Retina (tissue), 1 donor: Measurements from ENCODE around the gene INSR.

Source experiments
- DNase-seq: peaks from one replicate; pipeline ENCODE4 v3.0.0-alpha.2; 2016

The INSR gene

GRCh38 chr19:7294558-7295212 is 471 bp upstream of the INSR start:
- peak; percentile 89 for DNase-seq

- DNase-seq, result peak; percentile 59
Observed at GRCh38 chr19:7292950-7293761, 1.1 kb downstream of the INSR start.

- DNase-seq, result no peak
Observed at GRCh38 chr19:7292352-7292949, 1.8 kb downstream of the INSR start.

GRCh38 chr19:7288977-7289376 is 5.2 kb downstream of the INSR start:
- no peak for DNase-seq

GRCh38 chr19:7288131-7288530 is 6.1 kb downstream of the INSR start:
- DNase-seq, result no peak

GRCh38 chr19:7287722-7288121 is 6.5 kb downstream of the INSR start:
- DNase-seq, result no peak

GRCh38 chr19:7280940-7281666 is 13.1 kb downstream of the INSR start:
- DNase-seq, result no peak

GRCh38 chr19:7272856-7273578 is 21.2 kb downstream of the INSR start:
- no peak for DNase-seq

GRCh38 chr19:7268705-7269098 is 25.5 kb downstream of the INSR start:
- no peak for DNase-seq

GRCh38 chr19:7267792-7268704 is 26.2 kb downstream of the INSR start:
- no peak for DNase-seq

GRCh38 chr19:7266832-7267231 is 27.4 kb downstream of the INSR start:
- DNase-seq, result no peak

- DNase-seq, result no peak
Observed at GRCh38 chr19:7265963-7266362, 28.3 kb downstream of the INSR start.

- DNase-seq, result no peak
Observed at GRCh38 chr19:7264858-7265257, 29.4 kb downstream of the INSR start.

- DNase-seq, result no peak
Observed at GRCh38 chr19:7263521-7263920, 30.7 kb downstream of the INSR start.

GRCh38 chr19:7263066-7263465 is 31.1 kb downstream of the INSR start:
- DNase-seq, result peak; percentile 7

GRCh38 chr19:7262470-7262869 is 31.7 kb downstream of the INSR start:
- DNase-seq, result peak; percentile 16

- no peak for DNase-seq
Observed at GRCh38 chr19:7260161-7260560, 34.1 kb downstream of the INSR start.

GRCh38 chr19:7258840-7259395 is 35.3 kb downstream of the INSR start:
- DNase-seq, result no peak

GRCh38 chr19:7258041-7258839 is 36.0 kb downstream of the INSR start:
- no peak for DNase-seq
